Astrocyte of the hippocampus (primary cell): ENCODE results near the gene MINDY3.

Experiments
- DNase-seq: peaks from one replicate; pipeline ENCODE4 v3.0.0; 2011; ENCODE audit warnings: low read depth, low spot score

Gene MINDY3

DNA sequence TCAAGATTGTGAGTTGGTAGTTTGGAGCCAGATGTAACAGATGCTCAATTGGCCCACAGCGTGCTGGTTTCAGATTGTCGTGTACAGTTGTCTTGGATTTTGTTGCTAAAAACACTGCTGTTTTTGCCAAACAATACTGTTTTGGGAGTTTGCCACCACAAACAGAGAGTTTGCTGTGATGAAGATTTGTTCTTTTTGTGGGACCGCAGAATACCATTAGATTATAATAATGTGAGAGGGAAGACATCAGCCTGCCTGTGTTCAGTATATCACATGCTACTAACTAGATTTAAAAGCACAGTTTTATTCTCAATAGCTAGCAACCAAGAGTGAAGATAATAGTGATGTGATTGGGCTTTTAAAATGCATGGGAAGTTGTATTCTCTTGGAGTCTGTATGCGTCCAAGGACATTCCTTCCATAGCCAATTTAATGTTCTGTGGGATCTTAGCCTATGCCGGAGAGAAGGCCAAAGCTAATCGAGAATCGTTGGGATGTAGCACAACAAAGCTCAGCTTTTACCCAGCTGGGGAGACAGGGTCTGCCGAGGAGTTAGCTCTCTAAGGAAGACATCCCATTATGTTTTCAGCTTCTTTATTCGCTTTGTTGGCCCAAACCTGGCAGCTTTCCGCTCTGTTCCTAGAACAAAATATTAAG lies 121.9 kb downstream of the MINDY3 start:
- peak; percentile 4 for DNase-seq

DNA sequence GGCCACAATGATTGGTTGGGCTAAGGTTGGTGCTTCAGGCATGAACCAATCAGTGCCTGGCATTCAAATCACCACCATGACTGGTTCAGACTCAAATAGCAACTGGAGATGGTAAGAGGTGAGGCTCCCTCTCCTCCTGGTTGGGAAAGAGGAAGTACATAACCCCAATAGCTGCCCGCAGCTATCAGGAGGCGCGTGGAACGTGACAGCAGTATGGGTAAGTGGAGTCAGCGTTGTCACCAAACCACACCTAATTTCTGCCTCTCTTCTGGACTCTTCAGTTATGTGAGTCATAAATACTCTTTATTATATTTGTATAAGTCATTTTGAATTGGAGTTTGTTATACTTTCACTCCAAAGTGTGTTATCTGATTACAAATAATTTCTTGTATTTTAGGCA lies 122.7 kb downstream of the MINDY3 start:
- DNase-seq, result no peak

GRCh38 chr10:15735763-15736162 lies 124.5 kb downstream of the MINDY3 start:
- DNase-seq, result no peak

DNA sequence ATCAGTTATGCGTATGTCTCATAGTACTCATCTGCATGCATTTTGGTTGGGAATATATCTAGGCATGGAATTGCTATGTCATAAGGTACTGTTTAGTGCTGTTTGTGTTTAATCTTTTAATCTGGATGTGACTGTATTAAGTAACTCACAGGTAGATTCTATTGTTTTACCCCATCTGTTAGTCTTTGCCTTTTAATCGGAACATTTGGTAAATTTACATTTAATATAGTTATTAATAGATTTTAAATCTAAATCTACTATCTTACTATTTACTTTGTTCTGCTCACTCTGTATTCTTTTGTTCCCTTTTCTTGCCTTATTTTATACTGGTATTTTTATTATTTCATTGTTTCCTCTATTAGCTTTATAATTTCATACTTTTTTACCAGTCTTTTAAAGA lies 130.0 kb downstream of the MINDY3 start:
- no peak for DNase-seq

GRCh38 chr10:15729890-15730289 lies 130.4 kb downstream of the MINDY3 start:
- DNase-seq, result no peak
